M059J (cell line): ENCODE measurements around the gene LATS2. TPM values are rescaled to one million over a fixed set of nuclear protein-coding genes. Genes with fewer than 3 reads are reported as not detected.

Experiments used
- DNase-seq: peaks from one replicate; pipeline ENCODE4 v3.0.0-alpha.2; 2012; ENCODE audit warnings: low read depth
- total RNA-seq: library from RNA; depleted of rRNA; stranded (reverse); fragments of >200 nt; shearing (Covaris generic); gene quantifications from 2 replicates; pipeline ENCODE4 v1.2.3, GENCODE V29; 2014

The LATS2 gene
- total RNA-seq, 1 experiment from 2014 or later, result 9.9 TPM

- DNase-seq, result peak; percentile 97
These were observed 67.5 kb downstream of the LATS2 start for GRCh38 chr13:20993661-20994440.

- DNase-seq, result no peak
These were observed 68.2 kb downstream of the LATS2 start for GRCh38 chr13:20993211-20993610.

GRCh38 chr13:20991741-20992520, 69.5 kb downstream of the LATS2 start:
- DNase-seq, result no peak

- DNase-seq, result no peak
These were observed 70.4 kb downstream of the LATS2 start for GRCh38 chr13:20990910-20991525.

- no peak for DNase-seq
These were observed 71.6 kb downstream of the LATS2 start for GRCh38 chr13:20989656-20990321.

GRCh38 chr13:20988909-20989655, 72.3 kb downstream of the LATS2 start:
- no peak for DNase-seq

- DNase-seq, result no peak
These were observed 73.1 kb downstream of the LATS2 start for GRCh38 chr13:20988033-20988908.

- DNase-seq, result no peak
These were observed 73.8 kb downstream of the LATS2 start for GRCh38 chr13:20987599-20987998.

GRCh38 chr13:20984879-20985278, 76.5 kb downstream of the LATS2 start:
- no peak for DNase-seq

GRCh38 chr13:20983386-20983785, 78.0 kb downstream of the LATS2 start:
- no peak for DNase-seq

- no peak for DNase-seq
These were observed 79.9 kb downstream of the LATS2 start for GRCh38 chr13:20981370-20982095.

GRCh38 chr13:20980899-20981298, 80.5 kb downstream of the LATS2 start:
- DNase-seq, result no peak

GRCh38 chr13:20980430-20980829, 81.0 kb downstream of the LATS2 start:
- DNase-seq, result no peak

GRCh38 chr13:20977394-20977793, 84.0 kb downstream of the LATS2 start:
- no peak for DNase-seq

GRCh38 chr13:20974981-20975585, 86.3 kb downstream of the LATS2 start:
- DNase-seq, result no peak

- no peak for DNase-seq
These were observed 87.4 kb downstream of the LATS2 start for GRCh38 chr13:20973886-20974425.

GRCh38 chr13:20972731-20973130, 88.7 kb downstream of the LATS2 start:
- DNase-seq, result no peak

GRCh38 chr13:20969182-20969581, 92.2 kb downstream of the LATS2 start:
- DNase-seq, result peak; percentile 75

- no peak for DNase-seq
These were observed 92.6 kb downstream of the LATS2 start for GRCh38 chr13:20968745-20969144.
